HG03342 (cell line): ENCODE measurements around the gene DAD1.
"Not testable (repeated sequence)": the region's sequence is repeated elsewhere in the genome, so short reads cannot be mapped to it uniquely, and the experiment has no call there.

Experiments used
- ATAC-seq: cut with Tn5 transposase; IDR thresholded peaks from one replicate; pipeline ENCODE4 v1.9.1; 2021; ENCODE audit warnings: mild to moderate bottlenecking, moderate library complexity; ENCODE audit not compliant: unreplicated experiment

Gene DAD1

GRCh38 chr14:22569737-22570131, 19.3 kb downstream of the DAD1 start:
- no peak for ATAC-seq

- no peak for ATAC-seq
Observed at GRCh38 chr14:22569106-22569736, 19.8 kb downstream of the DAD1 start.

DNA sequence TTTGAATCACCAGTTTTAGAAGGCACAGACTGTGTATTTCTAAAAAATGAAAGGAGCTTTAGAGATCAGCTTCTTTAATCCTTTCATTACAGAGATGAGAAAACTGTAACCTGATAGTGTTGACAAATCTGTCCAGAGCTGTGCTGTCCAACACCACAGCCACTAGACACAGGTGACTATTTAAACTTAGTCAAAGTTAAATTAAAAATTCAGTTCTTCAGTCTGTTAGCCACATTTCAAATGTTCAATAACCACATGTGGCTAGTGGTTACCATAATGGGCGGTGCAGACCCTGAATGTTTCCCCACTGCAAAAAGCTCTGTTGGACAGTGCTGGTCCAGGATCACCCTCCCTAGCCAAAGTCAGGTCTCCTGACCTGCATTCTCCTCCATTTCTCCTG, 21.6 kb downstream of the DAD1 start:
- no peak for ATAC-seq

DNA sequence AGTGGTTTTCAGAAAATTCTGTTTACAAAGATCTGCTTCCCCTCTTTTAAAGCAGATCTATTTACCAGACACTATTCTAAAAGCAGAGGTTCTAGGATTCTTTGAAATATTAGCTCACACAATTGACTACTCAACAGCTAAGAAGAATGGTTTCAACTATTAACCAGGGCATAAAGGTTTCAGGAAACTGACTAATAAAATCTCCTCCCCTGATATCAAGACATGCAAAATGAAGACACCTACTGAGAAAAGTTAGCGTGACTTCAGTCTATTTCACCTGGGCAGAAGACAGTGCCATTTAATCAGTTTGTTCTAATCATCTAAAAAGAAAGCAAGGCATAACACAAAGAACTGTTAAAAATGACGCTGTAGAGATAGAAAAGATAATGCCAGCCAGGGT, 22.2 kb downstream of the DAD1 start:
- ATAC-seq: no peak

- ATAC-seq: not testable (repeated sequence)
Observed at GRCh38 chr14:22566266-22566665, 22.8 kb downstream of the DAD1 start.

- no peak for ATAC-seq
Observed at GRCh38 chr14:22565391-22565945, 23.6 kb downstream of the DAD1 start.

- ATAC-seq: no peak
Observed at GRCh38 chr14:22564463-22564862, 24.6 kb downstream of the DAD1 start.

- ATAC-seq: no peak
Observed at GRCh38 chr14:22563987-22564386, 25.0 kb downstream of the DAD1 start.

DNA sequence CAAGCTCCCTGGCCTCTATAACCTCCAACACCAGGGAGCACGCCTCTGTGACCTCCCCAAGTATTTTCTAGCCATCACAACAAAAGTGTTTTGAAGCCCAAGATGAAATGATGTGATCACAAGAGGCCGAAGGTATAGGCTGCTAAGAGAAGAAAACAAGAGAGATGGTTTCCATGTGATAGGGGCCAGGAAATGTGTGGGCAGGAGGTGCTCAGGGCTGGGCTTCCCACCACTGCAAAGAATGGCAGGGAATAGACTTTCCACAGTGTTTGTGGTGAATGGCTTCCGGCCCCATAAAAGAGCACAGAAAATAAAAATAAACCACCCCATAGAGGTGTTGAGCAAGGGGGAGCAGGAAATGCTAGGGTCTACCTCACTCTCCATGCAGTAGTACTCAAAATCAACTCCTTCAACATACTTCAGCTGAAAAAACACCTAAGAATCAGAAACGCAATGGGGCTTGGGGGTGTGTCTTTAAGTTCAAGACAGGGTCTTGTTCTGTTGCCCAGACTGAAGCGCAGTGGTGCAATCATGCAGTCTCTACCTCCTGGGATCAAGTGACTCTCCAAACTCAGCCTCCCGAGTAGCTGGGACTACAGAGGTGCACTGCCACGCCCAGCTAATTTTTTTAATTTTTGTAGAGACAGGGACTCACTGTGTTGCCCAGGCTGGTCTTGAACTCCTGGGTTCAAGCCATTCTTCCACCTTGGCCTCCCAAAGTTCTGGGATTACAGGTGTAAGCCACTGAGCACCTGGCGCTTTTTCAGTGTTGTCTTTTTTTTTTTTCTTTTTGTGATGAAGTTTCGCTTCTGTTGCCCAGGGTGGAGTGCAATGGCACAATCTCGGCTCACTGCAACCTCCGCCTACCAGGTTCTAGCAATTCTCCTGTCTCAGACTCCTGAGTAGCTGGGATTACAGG, 27.1 kb downstream of the DAD1 start:
- no peak for ATAC-seq

- ATAC-seq: no peak
Observed at GRCh38 chr14:22561366-22561660, 27.7 kb downstream of the DAD1 start.

DNA sequence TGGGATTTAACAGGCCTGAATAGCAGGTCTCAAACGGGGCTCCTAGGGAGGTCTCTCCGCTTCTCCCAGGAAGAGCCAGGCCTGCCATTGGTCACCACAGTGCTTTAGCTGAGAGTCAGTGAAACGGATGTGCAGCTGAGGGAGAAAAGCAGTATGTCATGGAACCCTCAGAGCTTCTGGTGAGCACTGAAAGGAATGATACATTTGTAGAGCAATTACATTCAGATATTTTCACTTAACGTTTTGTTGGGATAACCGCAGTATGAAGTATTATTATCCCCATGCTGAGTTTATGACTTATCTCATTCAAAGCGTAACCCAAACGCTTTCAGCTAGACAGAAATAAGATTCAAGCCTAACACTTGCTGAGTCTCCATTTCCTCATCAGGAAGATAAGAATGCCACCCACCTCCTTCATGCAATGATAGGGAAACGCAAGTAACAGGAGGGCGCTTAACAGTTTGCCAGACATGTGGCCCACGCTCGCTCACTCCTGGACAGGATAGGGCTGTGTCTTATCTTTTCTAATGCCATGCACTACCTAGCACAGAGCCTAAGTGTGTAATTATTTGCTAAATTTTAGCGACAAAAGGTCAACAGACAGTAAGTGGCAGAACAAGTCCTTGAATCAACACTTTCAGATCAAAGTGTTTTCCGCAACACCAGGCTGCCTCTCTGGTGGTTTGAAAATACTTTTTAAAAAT, 28.2 kb downstream of the DAD1 start:
- ATAC-seq: no peak

GRCh38 chr14:22559041-22559440, 30.0 kb downstream of the DAD1 start:
- ATAC-seq: no peak

GRCh38 chr14:22558221-22558913, 30.7 kb downstream of the DAD1 start:
- no peak for ATAC-seq

DNA sequence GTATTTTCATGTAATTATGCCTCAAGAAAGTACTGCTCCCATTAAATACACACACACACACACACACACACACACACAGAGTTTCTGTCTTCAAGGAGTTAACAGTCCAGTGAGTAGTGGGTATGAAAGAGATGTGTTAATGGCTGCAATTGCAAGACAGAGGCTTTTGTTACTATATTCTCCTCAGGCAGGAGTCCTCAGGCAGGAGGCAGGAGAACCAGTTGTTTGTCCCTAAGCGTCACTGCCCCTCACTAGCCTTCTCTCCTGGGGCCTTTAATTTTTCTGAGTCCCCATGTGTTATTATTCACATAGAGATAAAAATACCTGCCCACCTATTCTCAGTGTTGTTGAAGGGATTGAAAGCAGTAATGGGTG, 31.2 kb downstream of the DAD1 start:
- no peak for ATAC-seq

DNA sequence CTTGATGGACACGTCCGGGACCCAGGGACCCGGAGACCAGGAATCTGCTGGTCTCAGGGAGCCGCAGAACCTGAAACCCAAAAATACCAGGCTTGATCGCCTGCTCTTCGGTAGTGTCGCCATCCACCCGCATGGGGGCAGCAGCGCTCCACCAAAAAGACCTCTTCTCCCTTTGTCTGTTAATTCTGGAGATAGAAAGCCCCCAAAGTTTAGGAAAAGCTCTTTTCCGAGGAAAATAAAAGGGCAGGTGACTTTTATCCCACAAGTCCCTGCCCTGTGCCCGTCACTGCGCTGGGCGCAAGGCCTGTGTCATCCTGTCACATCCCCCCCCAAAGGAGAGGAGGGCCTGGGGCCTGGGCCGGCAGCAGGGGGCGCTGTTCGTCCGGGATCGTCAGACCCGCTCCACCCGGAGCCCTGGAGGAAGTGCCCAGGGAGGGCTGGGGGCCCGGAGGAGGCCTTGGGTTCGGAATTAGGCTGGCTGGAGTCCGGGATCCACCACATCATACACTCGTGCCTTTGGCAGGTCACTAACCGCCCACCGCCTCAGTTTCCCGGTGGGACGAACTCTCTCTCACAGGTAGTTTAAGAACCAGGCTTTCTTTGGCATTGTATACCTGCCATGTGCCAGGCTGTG, 31.9 kb downstream of the DAD1 start:
- peak; percentile 26 for ATAC-seq

GRCh38 chr14:22556021-22556989, 32.7 kb downstream of the DAD1 start:
- ATAC-seq: peak; percentile 66

DNA sequence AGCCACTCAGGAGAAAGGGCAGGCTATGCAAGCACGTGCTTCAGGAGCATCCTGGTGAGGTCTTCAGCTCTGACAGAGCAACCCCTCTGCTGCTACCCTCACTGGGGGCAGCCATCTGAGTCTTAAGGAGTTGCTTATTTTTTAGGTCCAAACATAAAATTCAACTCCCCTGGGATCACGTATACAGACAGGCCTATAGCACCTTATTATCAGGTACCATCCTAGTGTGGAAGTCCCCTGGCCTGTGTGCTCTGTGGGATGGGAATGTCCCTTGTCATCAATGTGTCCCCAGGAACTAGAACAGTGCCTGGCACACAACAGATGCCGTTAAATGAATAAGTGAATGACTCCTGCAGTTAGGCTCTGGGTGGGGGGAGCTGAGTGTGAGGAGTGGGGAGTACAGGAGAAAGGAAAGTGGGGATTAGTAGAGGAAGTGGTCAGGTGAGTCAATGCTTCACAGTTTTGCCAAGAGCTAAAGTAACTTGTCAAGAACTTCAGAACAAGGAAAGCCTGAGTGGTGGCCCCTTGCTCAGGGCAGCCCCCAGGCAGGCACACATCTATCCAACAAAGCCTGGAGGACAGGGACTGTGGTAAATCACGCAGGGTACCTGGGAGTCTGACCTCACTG, 33.5 kb downstream of the DAD1 start:
- peak; percentile 5 for ATAC-seq

DNA sequence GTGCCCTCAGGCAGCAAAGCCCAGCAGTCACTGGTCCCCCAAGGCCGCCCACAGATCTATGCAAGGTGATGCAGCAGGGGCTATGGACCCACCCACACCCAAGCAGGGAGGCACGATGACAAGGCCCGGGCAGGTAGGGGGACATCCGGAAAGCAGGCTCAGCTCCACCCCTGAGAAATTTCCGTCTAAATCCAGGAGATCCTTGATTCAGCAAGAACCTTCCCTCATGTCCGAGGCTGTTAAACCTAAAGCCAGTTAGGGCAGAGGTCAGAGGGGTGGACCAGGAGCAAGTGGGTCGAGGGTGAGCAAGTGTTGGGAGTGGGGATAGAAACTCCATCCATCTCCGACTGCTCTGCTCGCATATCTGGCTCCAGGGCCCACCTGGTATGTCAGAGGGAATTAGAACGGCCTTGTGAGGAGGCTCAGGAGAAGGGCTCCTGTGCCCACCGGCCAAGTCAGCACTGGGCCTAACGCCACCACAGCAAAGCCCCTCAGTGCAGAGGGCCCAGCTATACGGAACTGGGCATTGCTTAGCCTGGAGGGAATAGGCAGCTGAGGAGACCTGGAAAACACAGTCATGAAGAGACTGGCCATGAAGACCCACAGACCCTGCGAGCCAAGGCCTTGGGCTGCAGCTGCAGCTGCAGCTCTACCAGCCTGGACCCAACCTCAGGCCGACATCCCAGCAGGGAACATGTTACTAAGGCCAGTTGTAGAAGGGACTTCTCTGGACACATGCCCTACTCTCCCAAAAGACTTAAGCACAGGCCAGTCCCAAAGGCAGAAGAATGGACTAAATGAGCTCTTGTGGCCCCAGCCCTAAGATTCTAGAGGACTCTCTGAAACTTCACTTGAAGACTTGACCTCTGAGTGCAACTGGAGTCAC, 34.3 kb downstream of the DAD1 start:
- ATAC-seq: no peak
